HCT116 (cell line): ENCODE measurements around the gene SUSD3.

Experiments used
- EZH2 ChIP-seq: fragments of 200-600 bp; sonication (generic); IDR thresholded peaks from 2 replicates; pipeline ENCODE4 v1.6.1; 2017; ENCODE audit warnings: antibody characterized with exemption, mixed run types
- TF ChIP-seq, protein P1 (sequence below), 3 experiments: fragments of 200-600 bp in 1 of 3; sonication (generic) in 1 of 3; IDR thresholded peaks in 2 of 3; conservative IDR thresholded peaks in 1 of 3; 2 replicates each; pipeline ENCODE4 v1.5.1; 2012 to 2017; ENCODE audit warnings: low read depth in 2 of 3, low read length in 2 of 3, antibody characterized with exemption in 1 of 3, borderline replicate concordance in 1 of 3, control low read depth in 1 of 3, mild to moderate bottlenecking in 1 of 3, mixed read lengths in 1 of 3, mixed run types in 1 of 3, moderate library complexity in 1 of 3; ENCODE audit not compliant: insufficient read depth in 1 of 3

DNA sequence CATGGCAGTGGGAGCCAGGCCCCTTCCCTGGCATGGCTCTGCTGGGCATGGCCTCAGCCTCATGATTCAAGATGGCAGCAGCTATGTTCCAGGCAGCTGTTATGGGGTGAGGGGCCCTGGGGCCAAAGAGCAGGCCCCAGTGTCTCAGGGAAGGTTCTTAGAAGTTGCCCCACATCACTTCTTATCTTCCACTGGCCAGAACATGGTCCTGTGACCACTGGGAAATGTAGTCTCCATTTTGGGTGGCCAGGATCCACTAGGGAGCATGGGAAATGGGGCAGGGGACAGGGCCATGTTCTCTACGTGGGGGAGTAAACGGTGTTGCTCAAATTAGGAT, 18.3 kb downstream of the SUSD3 start:
- TF ChIP-seq EZH2, result no peak
- TF ChIP-seq, protein P1, sequence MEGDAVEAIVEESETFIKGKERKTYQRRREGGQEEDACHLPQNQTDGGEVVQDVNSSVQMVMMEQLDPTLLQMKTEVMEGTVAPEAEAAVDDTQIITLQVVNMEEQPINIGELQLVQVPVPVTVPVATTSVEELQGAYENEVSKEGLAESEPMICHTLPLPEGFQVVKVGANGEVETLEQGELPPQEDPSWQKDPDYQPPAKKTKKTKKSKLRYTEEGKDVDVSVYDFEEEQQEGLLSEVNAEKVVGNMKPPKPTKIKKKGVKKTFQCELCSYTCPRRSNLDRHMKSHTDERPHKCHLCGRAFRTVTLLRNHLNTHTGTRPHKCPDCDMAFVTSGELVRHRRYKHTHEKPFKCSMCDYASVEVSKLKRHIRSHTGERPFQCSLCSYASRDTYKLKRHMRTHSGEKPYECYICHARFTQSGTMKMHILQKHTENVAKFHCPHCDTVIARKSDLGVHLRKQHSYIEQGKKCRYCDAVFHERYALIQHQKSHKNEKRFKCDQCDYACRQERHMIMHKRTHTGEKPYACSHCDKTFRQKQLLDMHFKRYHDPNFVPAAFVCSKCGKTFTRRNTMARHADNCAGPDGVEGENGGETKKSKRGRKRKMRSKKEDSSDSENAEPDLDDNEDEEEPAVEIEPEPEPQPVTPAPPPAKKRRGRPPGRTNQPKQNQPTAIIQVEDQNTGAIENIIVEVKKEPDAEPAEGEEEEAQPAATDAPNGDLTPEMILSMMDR (IDR thresholded peaks at IDR 0.05 in 2 of 3, conservative IDR thresholded peaks at IDR 0.05 in 1 of 3; ENCODE audit: borderline replicate concordance in 1 of 3, insufficient read depth in 1 of 3, low read depth in 2 of 3, low read length in 2 of 3), result no peak
